Spleen (tissue), 7 donors: ENCODE data around the gene CYP19A1.

ENCODE experiments used
- POLR2AphosphoS5 ChIP-seq, 3 donors: sonication (generic); formaldehyde crosslinking; IDR thresholded peaks; one replicate each; pipeline ENCODE4 v1.5.1; 2017; ENCODE audit warnings: antibody characterized with exemption in 3 of 3
- TF ChIP-seq, protein P1 (sequence below), 11 experiments: fragments of 200-600 bp in 7 of 11; fragments of 450-650 bp in 4 of 11; sonication (generic) in 4 of 11; IDR thresholded peaks in 8 of 11; conservative IDR thresholded peaks in 3 of 11; 1 replicate in 7 of 11; 2 replicates in 4 of 11; pipeline versions ENCODE4 v1.4.0 to v1.8.0; 2016 to 2021; ENCODE audit warnings: antibody characterized with exemption in 11 of 11, inconsistent platforms in 4 of 11, mild to moderate bottlenecking in 1 of 11
- donor health status: DM: no; HTN: no; CAD: no; lungs with moderate emphysema.
- donor health status: DM: no; HTN: no; CAD: no.
- donor health status: DM: no; HTN: no; CAD: no.

GRCh38 chr15:51255533-51255932 lies 82.9 kb downstream of the CYP19A1 start:
- TF ChIP-seq, protein P1, sequence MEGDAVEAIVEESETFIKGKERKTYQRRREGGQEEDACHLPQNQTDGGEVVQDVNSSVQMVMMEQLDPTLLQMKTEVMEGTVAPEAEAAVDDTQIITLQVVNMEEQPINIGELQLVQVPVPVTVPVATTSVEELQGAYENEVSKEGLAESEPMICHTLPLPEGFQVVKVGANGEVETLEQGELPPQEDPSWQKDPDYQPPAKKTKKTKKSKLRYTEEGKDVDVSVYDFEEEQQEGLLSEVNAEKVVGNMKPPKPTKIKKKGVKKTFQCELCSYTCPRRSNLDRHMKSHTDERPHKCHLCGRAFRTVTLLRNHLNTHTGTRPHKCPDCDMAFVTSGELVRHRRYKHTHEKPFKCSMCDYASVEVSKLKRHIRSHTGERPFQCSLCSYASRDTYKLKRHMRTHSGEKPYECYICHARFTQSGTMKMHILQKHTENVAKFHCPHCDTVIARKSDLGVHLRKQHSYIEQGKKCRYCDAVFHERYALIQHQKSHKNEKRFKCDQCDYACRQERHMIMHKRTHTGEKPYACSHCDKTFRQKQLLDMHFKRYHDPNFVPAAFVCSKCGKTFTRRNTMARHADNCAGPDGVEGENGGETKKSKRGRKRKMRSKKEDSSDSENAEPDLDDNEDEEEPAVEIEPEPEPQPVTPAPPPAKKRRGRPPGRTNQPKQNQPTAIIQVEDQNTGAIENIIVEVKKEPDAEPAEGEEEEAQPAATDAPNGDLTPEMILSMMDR (IDR thresholded peaks at IDR 0.05 in 8 of 11, conservative IDR thresholded peaks at IDR 0.05 in 3 of 11): no peak
- no peak for TF ChIP-seq POLR2AphosphoS5 (IDR thresholded peaks at IDR 0.05)
